Large intestine (tissue), 3 donors: ENCODE measurements around the gene INPP5A. TPM values are rescaled to one million over a fixed set of nuclear protein-coding genes. Genes with fewer than 3 reads are reported as not detected.

Experiments used
- DNase-seq, 2 donors: peaks; one replicate each; pipeline versions ENCODE4 v3.0.0 to v3.0.0-alpha.2; 2013
- H3K27ac ChIP-seq: one replicate; pipeline ENCODE4 v1.5.1; 2013; ENCODE audit warnings: low read length
- H3K27me3 ChIP-seq: 2 replicates; pipeline ENCODE4 v1.6.1; 2013; ENCODE audit warnings: low read length; ENCODE audit not compliant: control insufficient read depth, insufficient read depth
- H3K36me3 ChIP-seq: 2 replicates; pipeline ENCODE4 v1.6.1; 2013; ENCODE audit warnings: low read length; ENCODE audit not compliant: control insufficient read depth, insufficient read depth
- H3K4me1 ChIP-seq: one replicate; pipeline ENCODE4 v1.6.1; 2013; ENCODE audit warnings: low read length; ENCODE audit not compliant: control insufficient read depth, insufficient read depth
- H3K4me3 ChIP-seq: one replicate; pipeline ENCODE4 v1.5.1; 2013; ENCODE audit warnings: low read length
- H3K9me3 ChIP-seq: one replicate; pipeline ENCODE4 v1.6.1; 2013; ENCODE audit warnings: mild to moderate bottlenecking, low read depth, low read length, moderate library complexity; ENCODE audit not compliant: control insufficient read depth
- WGBS: methylation state at CpG from one replicate; pipeline ENCODE4 v1.1.5; 2013; ENCODE audit warnings: low lambda C conversion rate; ENCODE audit not compliant: insufficient coverage; 5-methylcytosine and 5-hydroxymethylcytosine counted together
- polyA plus RNA-seq: library from polyadenylated mRNA; unstranded; fragments of 120-200 nt; gene quantifications from one replicate; pipeline ENCODE4 v1.2.1, GENCODE V29; 2013

The INPP5A gene
- polyA plus RNA-seq, 1 donor: 25.3 TPM

DNA sequence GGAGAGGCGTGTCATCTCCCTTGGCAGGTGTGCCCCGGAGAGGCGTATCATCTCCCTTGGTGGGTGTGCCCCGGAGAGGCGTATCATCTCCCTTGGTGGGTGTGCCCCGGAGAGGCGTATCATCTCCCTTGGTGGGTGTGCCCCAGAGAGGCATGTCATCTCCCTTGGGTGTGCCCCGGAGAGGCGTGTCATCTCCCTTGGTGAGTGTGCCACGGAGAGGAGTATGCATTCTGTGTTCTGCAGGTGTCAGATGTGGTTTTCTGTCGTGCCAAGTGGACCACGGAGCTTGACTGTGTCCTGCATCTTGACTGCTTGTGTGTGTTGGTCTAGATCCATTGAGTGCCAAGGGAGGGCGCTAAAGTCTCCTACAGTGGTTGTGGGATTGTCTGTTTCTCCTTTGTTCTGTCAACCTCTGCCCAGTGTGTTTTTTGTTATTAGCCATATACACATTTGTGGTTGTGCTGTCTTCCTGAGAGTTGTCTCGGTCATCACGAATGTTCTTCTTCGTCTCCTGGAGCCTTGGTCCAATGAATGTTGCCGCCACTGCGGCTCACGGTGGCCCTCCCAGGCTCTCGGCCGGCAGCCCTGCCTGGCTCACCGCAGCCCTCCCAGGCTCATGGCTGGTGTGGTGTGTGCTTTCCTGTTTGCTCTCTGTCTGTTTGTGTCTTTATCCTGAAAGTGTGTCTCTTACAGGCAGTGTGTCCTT is 96.8 kb downstream of the INPP5A start:
- no peaks in the 10 kb centered on the region for H3K27me3 ChIP-seq
- H3K27ac ChIP-seq: no peak overlapping the region
- H3K4me1 ChIP-seq: peaks cover 19% of the 10 kb centered on the region
- no CpG with 5 or more reads among the region's 22 CpGs for WGBS
- H3K36me3 ChIP-seq: no peaks in the 10 kb centered on the region
- no peak for DNase-seq
- no peaks in the 10 kb centered on the region for H3K9me3 ChIP-seq
- no peak overlapping the region for H3K4me3 ChIP-seq

DNA sequence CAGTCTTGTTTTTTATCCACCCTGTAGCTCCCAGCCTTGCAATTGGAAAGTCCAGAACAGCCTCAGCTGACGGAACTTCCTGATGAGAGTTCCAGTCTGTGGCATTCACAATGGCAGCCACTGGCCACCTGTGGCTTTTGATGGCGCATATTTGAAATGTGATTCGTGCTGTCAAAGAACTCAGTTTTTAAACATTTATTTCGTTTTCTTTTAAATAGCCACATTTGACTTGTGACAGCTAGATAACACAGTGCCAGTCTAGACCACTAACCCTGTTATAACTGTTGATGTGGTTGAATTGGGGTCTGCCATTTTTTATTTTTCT is 97.3 kb downstream of the INPP5A start:
- WGBS: no CpG with 5 or more reads among the region's 4 CpGs
- no peak overlapping the region for H3K27ac ChIP-seq
- no peak for DNase-seq
- peaks cover 19% of the 10 kb centered on the region for H3K4me1 ChIP-seq
- H3K9me3 ChIP-seq: no peaks in the 10 kb centered on the region
- no peak overlapping the region for H3K4me3 ChIP-seq
- no peaks in the 10 kb centered on the region for H3K27me3 ChIP-seq
- H3K36me3 ChIP-seq: no peaks in the 10 kb centered on the region

DNA sequence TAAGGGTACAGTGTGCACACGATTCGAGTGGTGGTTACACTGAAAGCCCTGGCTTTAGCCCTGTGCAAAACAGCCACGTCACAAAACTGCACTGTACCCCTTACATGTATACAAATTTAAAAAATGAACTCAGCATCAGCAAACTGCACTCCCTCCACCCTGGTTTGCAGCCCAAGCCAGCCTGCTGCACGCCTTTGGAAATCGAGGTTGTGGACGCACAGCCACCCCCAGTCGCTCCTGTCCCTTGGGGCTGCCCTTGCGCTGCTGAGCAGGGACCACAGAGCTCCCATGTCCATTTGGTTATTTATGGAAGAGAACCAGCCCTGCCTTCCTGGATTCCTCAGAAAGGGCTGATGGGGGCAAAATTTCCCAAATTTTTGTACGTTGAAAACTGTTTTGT is 98.8 kb downstream of the INPP5A start:
- Histone ChIP-seq H3K4me1 (peaks cover 14% of the 10 kb centered on the region), H3K36me3 (no peaks in the 10 kb centered on the region), H3K9me3 (no peaks in the 10 kb centered on the region), H3K27me3 (no peaks in the 10 kb centered on the region), H3K27ac (no peak overlapping the region), H3K4me3 (no peak overlapping the region)
- no CpG with 5 or more reads among the region's 9 CpGs for WGBS
- no peak for DNase-seq

DNA sequence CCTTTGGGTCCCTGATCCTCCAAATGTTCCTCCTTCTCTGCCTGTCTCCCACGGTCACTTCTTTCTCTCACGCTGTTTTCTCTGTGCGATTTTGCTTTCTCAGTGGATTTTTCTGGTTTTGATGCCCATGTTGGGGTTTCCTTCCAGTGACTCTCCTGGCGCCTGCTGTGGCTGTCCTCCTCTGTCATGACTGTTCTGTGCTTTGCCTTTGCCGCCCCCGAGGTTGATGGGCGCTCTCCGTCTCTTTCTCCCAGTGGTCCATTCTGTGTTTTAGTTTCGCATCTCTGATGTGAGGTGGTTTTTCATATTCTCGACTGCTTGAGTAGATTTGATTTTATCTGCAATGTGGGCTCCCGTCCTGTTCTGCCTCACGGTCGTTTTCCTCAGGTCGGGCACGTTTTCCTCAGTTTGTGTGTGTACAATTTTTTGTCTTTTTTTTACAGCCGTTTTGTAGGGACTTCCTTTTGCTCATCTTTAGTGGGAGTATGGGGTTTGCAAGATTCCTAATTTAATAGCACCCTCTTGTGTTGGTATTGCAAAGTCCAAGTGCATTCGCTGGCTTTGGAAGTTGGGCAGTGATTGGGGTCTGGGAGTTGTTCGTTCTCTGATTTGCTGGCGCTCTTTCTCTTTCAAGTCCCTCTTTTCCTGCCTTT is 100.0 kb downstream of the INPP5A start:
- Histone ChIP-seq H3K4me3 (no peak overlapping the region), H3K9me3 (no peaks in the 10 kb centered on the region), H3K4me1 (peaks cover 6% of the 10 kb centered on the region), H3K27ac (no peak overlapping the region), H3K27me3 (no peaks in the 10 kb centered on the region), H3K36me3 (no peaks in the 10 kb centered on the region)
- WGBS: 49% methylated on average over 5 of the region's 19 CpGs
- peak; percentile 31 to 54 for DNase-seq

DNA sequence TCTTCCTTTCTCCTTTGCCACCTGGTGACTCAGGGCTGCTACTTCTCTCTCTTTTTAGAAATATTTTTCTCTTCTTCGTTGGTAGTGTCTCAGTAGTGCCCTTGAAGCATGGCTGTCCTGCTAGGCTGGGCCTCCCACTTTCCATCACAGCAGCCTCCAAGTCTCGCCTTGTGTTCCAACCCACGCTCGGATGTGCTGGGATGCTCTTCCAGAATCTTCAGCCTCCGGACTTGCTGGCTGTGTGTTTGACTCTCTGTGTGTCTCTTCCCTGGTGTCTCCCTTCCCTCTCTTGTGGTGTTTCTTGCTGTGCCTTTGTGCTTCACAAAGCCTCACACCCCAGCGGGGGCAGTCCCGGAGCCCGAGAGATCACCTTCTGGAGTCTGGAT is 100.5 kb downstream of the INPP5A start:
- no peak for DNase-seq
- Histone ChIP-seq H3K9me3 (no peaks in the 10 kb centered on the region), H3K4me1 (peaks cover 6% of the 10 kb centered on the region), H3K36me3 (no peaks in the 10 kb centered on the region), H3K27me3 (no peaks in the 10 kb centered on the region), H3K4me3 (no peak overlapping the region), H3K27ac (no peak overlapping the region)
- 40% methylated on average over 1 of the region's 8 CpGs for WGBS

DNA sequence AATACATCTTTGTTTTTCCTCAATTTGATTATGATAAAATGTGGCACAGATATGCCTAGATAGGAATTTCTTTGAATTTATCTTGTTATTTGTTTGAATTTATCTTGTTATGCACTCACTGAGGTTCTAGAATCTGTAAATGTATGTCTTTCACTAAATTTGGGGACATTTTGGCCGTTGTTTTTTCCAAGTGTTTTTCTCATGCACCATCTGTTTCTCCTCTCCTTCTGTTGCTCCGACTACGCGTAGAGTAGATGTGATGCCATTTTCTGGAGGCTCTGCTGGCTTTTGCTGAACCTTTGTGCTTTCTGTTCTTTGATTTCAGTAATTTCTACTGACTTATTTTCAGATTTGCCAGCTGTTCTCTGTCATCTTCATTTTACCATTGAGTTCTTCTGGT is 101.9 kb downstream of the INPP5A start:
- Histone ChIP-seq H3K4me3 (no peak overlapping the region), H3K27me3 (no peaks in the 10 kb centered on the region), H3K36me3 (no peaks in the 10 kb centered on the region), H3K27ac (no peak overlapping the region), H3K4me1 (no peaks in the 10 kb centered on the region), H3K9me3 (no peaks in the 10 kb centered on the region)
- DNase-seq: no peak
- 93% methylated on average over 3 of the region's 4 CpGs for WGBS

DNA sequence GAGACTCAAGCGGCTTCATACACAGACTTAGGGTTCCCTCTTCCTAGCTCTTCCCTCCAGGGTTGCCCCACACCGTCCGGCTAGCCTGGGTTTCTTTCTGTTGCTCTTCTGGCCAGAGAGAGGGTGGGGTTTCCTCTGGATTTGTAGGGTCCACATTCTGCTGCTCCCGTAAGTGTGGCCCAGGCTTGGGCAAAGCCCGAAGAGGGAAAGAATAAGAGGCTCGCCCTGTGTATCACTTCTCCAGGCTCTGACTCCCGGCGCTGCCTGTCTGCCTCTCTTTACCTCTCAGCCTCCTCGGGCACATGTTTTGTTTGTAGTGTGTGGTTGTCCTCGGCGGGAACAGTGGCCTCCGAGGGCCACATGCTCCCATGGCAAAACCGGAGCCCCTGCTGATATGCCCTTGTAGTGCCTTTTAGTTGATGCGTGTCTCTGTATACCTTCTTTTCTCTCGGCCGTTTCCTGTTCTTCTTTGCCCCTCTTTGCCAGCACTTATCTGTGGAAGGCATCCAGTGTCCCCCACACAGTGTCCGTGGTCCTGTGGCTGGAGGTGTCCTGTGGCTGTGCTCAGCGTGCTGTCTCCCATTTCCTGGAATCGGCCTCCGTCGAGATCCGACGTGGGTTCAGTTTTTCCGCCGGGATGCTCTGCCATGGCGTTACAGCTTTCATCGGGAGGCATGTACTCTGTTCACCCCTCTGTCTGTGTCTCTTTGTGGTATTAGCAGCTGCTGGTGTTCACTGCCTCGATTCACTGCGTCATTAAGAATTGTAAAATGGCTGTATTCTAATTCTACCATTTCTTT is 102.9 kb downstream of the INPP5A start:
- H3K4me1 ChIP-seq: no peaks in the 10 kb centered on the region
- DNase-seq: no peak
- H3K4me3 ChIP-seq: no peak overlapping the region
- H3K27ac ChIP-seq: no peak overlapping the region
- no peaks in the 10 kb centered on the region for H3K9me3 ChIP-seq
- WGBS: 80% methylated on average over 3 of the region's 29 CpGs
- no peaks in the 10 kb centered on the region for H3K36me3 ChIP-seq
- H3K27me3 ChIP-seq: no peaks in the 10 kb centered on the region

DNA sequence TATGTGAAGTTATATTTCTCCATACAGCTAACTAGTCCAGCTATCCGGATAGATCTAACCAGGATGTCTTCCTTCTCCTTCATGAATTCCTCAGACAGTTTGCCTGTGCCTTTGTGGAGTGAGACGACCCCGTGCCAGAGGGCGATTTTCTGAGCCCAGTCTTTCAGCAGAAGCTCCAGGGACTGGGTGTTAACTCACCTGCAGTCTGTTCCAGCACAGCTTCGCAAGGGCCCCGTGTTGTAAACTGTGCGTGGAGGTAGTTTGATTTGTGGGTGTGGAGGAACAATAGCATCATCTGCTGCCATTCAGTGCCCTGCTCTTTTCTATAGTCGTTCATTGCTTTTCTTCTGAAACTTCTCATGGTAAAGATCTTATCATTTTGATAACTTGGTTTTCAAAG is 103.8 kb downstream of the INPP5A start:
- H3K27ac ChIP-seq: no peak overlapping the region
- no peaks in the 10 kb centered on the region for H3K36me3 ChIP-seq
- H3K27me3 ChIP-seq: no peaks in the 10 kb centered on the region
- H3K9me3 ChIP-seq: no peaks in the 10 kb centered on the region
- no peak overlapping the region for H3K4me3 ChIP-seq
- no CpG with 5 or more reads among the region's 8 CpGs for WGBS
- H3K4me1 ChIP-seq: no peaks in the 10 kb centered on the region
- DNase-seq: no peak

DNA sequence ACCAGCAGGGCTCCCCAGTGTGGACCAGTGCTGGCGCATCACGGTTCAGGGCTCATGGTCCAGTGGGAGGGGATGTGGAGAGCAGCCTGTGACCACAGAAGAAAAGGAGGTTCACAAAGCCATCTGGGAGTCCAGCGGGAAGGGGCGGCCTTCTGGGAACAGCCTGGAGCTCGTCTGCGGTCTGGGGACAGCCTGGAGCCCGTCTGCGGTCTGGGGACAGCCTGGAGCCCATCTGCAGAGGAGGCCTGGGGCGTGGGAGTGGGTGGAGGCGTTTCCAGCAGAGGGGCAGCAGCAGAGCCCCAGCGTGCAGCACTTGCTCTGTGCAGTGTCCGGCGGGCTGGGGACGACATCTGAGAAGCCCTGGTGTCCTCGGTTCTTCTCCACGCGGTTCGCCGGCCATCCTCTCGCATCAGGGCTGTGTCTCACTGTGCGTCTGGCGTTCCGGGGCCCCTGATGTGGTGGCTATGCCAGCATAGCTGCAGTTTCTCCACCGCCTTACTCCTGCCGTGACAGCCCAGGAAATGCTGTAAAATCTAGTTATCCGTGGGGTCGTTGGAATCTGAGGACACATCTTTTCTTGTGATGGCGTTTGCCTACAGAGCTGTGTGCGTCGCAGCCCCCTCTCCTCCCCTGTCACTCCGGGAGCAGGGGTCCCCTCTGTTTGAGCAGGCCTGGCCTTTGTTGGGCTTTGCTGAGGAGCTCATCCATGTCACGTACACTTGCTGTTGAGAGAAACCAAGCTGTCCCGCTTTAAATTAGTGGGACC is 104.6 kb downstream of the INPP5A start:
- H3K4me3 ChIP-seq: no peak overlapping the region
- no peaks in the 10 kb centered on the region for H3K27me3 ChIP-seq
- H3K36me3 ChIP-seq: peaks cover 2% of the 10 kb centered on the region
- H3K4me1 ChIP-seq: no peaks in the 10 kb centered on the region
- no peak overlapping the region for H3K27ac ChIP-seq
- WGBS: no CpG with 5 or more reads among the region's 33 CpGs
- DNase-seq: no peak
- H3K9me3 ChIP-seq: no peaks in the 10 kb centered on the region

DNA sequence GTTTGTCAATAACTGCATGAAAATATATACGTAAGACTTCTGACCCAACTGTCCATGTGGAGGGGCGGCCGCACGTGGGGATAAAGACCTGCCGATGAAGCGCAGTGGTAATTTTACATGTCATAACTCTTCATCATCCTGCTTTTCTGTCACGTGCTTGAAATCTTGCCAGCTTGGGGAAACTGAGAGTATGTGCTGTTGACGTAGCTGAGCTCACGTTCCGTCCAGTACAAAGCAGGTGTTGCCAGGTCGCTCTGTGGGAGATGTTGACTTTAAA is 105.1 kb downstream of the INPP5A start:
- no peaks in the 10 kb centered on the region for H3K9me3 ChIP-seq
- WGBS: no CpG with 5 or more reads among the region's 11 CpGs
- DNase-seq: no peak
- H3K4me3 ChIP-seq: no peak overlapping the region
- no peak overlapping the region for H3K27ac ChIP-seq
- H3K4me1 ChIP-seq: no peaks in the 10 kb centered on the region
- H3K27me3 ChIP-seq: no peaks in the 10 kb centered on the region
- H3K36me3 ChIP-seq: peaks cover 2% of the 10 kb centered on the region
